ENCODE measurements around the gene ERP29. TPM values are rescaled to one million over a fixed set of nuclear protein-coding genes. Genes with fewer than 3 reads are reported as not detected.

Gene ERP29
- total and polyA plus RNA-seq, 7 donors = 43.0 to 217 (median 68.0) TPM

GRCh38 chr12:112010415-112011344 is 2.5 kb upstream of the ERP29 start:
- TF ChIP-seq CTCF (IDR thresholded peaks at IDR 0.05) = no peak
- TF ChIP-seq POLR2A (IDR thresholded peaks at IDR 0.05) = no peak
- TF ChIP-seq EP300 (IDR thresholded peaks at IDR 0.05) = no peak
- no peak for TF ChIP-seq POLR2AphosphoS5 (IDR thresholded peaks at IDR 0.05)
- Histone ChIP-seq H3K4me3 (no peak overlapping the region), H3K36me3 (peaks cover 0 to 3% (median 0%) of the 10 kb centered on the region in 4 donors), H3K27ac (no peak overlapping the region), H3K27me3 (no peaks in the 10 kb centered on the region), H3K9me3 (no peaks in the 10 kb centered on the region), H3K4me1 (peaks cover 0 to 49% (median 32%) of the 10 kb centered on the region in 4 donors)
- 93 to 94% methylated on average over 8 of the region's 8 CpGs for WGBS, 2 donors
- intact Hi-C loops (cut with DNase I) = loop anchor here (5.0 kb wide), 3 partner anchors 63 to 168 kb away; partner anchors contain the start of genes MAPKAPK5 and TRAFD1
- no peak for DNase-seq

GRCh38 chr12:112011685-112012084 is 1.5 kb upstream of the ERP29 start:
- WGBS, 2 donors = 90 to 92% methylated on average over 8 of the region's 8 CpGs
- DNase-seq = no peak
- Histone ChIP-seq H3K4me3 (peak overlapping the region in 2 of 4 donors; percentile 83 to 96), H3K9me3 (no peaks in the 10 kb centered on the region), H3K27ac (peak overlapping the region in 3 of 4 donors; percentile 95 to 97 (median 96)), H3K4me1 (peaks cover 0 to 41% (median 29%) of the 10 kb centered on the region in 4 donors), H3K27me3 (no peaks in the 10 kb centered on the region), H3K36me3 (peaks cover 0 to 13% (median 0%) of the 10 kb centered on the region in 4 donors)
- intact Hi-C loops (cut with DNase I) = loop anchor here (5.0 kb wide), 3 partner anchors 64 to 169 kb away; partner anchors contain the start of genes MAPKAPK5 and TRAFD1
- TF ChIP-seq POLR2A (IDR thresholded peaks at IDR 0.05) (no peak), POLR2AphosphoS5 (IDR thresholded peaks at IDR 0.05) (no peak)

GRCh38 chr12:112013601-112014402 is 576 bp downstream of the ERP29 start:
- DNase-seq = peak; percentile 78
- H3K9me3 ChIP-seq = no peaks in the 10 kb centered on the region
- peaks cover 0 to 43% (median 34%) of the 10 kb centered on the region in 4 donors for H3K4me1 ChIP-seq
- H3K4me3 ChIP-seq = peak overlapping the region; percentile 83 to 100 (median 95)
- no peaks in the 10 kb centered on the region for H3K27me3 ChIP-seq
- TF ChIP-seq EP300 (IDR thresholded peaks at IDR 0.05) (no peak), POLR2AphosphoS5 (IDR thresholded peaks at IDR 0.05) (peak in 3 of 4 donors; percentile 50 to 75 (median 58)), CTCF (IDR thresholded peaks at IDR 0.05) (peak in 1 of 4 experiments; percentile 36), POLR2A (IDR thresholded peaks at IDR 0.05) (peak in 1 of 2 donors; percentile 14)
- H3K36me3 ChIP-seq = peaks cover 0 to 33% (median 0%) of the 10 kb centered on the region in 4 donors
- intact Hi-C loops (cut with DNase I) = loop anchor here (5.0 kb wide), 3 partner anchors 67 to 172 kb away; partner anchors contain the start of genes MAPKAPK5 and TRAFD1
- H3K27ac ChIP-seq = peak overlapping the region; percentile 92 to 97 (median 96)
- 2% methylated on average over 54 of the region's 54 CpGs for WGBS, 2 donors

- WGBS, 2 donors = 96 to 97% methylated on average over 6 of the region's 6 CpGs
- intact Hi-C loops (cut with DNase I) = no loop called here
- Histone ChIP-seq H3K4me3 (no peak overlapping the region), H3K36me3 (peaks cover 0 to 51% (median 4%) of the 10 kb centered on the region in 4 donors), H3K27me3 (no peaks in the 10 kb centered on the region), H3K9me3 (no peaks in the 10 kb centered on the region), H3K27ac (no peak overlapping the region), H3K4me1 (peaks cover 0 to 46% (median 37%) of the 10 kb centered on the region in 4 donors)
- no peak for DNase-seq
- TF ChIP-seq POLR2A (IDR thresholded peaks at IDR 0.05) = no peak
- TF ChIP-seq EP300 (IDR thresholded peaks at IDR 0.05) = no peak
- no peak for TF ChIP-seq CTCF (IDR thresholded peaks at IDR 0.05)
- TF ChIP-seq POLR2AphosphoS5 (IDR thresholded peaks at IDR 0.05) = no peak
Measured at GRCh38 chr12:112015938-112016337, 2.7 kb downstream of the ERP29 start.
